Calu3 (cell line): ENCODE measurements around the gene DBI. TPM values are rescaled to one million over a fixed set of nuclear protein-coding genes. Genes with fewer than 3 reads are reported as not detected.

Source experiments
- BruUV-seq: library from RNA; stranded (reverse); fragments of 400-500 nt; replicated peaks from 2 replicates; lab custom pipeline; 2021; lab: Mats Ljungman, UMichigan
- CTCF ChIA-PET: fragments of 300-600 bp; sonication (Branson Sonifier 250); formaldehyde crosslinking; loops from one replicate; lab custom pipeline; 2022; ENCODE audit warnings: antibody characterized with exemption; lab: Charles Lee
- DNase-seq: peaks from one replicate; pipeline ENCODE4 v3.0.0; 2022
- H3K27ac Mint-ChIP-seq: one replicate; pipeline ENCODE4 v1.8.0; 2022; ENCODE audit warnings: mixed read lengths; ENCODE audit not compliant: unreplicated experiment
- H3K27me3 Mint-ChIP-seq: one replicate; pipeline ENCODE4 v1.8.0; 2022; ENCODE audit warnings: mixed read lengths; ENCODE audit not compliant: unreplicated experiment
- H3K36me3 Mint-ChIP-seq: one replicate; pipeline ENCODE4 v1.8.0; 2022; ENCODE audit warnings: mild to moderate bottlenecking, moderate library complexity, mixed read lengths; ENCODE audit not compliant: insufficient read depth, unreplicated experiment
- H3K4me1 Mint-ChIP-seq: one replicate; pipeline ENCODE4 v1.8.0; 2022; ENCODE audit warnings: mild to moderate bottlenecking, low read depth, mixed read lengths; ENCODE audit not compliant: unreplicated experiment
- H3K4me3 Mint-ChIP-seq: one replicate; pipeline ENCODE4 v1.8.0; 2022; ENCODE audit warnings: mild to moderate bottlenecking, low read depth, moderate library complexity, mixed read lengths; ENCODE audit not compliant: unreplicated experiment
- H3K9me3 Mint-ChIP-seq: one replicate; pipeline ENCODE4 v1.8.0; 2022; ENCODE audit warnings: low read depth, mixed read lengths; ENCODE audit not compliant: unreplicated experiment
- intact Hi-C: fragments of 100-400 bp; cut with micrococcal nuclease; formaldehyde crosslinking; loops from one replicate; pipeline ENCODE4 v1.10.0; 2022; ENCODE audit not compliant: unreplicated experiment
- total RNA-seq: library from RNA; stranded (reverse); gene quantifications from 2 replicates; pipeline ENCODE4 v1.2.3, GENCODE V29; 2022
- TF ChIP-seq, protein P1 (sequence below): fragments of 200-600 bp; IDR thresholded peaks from one replicate; pipeline ENCODE4 v1.8.0; 2022; ENCODE audit warnings: antibody characterized with exemption; ENCODE audit not compliant: unreplicated experiment

Gene DBI
- total RNA-seq, 1 experiment from 2014 or later, result 222 TPM

DNA sequence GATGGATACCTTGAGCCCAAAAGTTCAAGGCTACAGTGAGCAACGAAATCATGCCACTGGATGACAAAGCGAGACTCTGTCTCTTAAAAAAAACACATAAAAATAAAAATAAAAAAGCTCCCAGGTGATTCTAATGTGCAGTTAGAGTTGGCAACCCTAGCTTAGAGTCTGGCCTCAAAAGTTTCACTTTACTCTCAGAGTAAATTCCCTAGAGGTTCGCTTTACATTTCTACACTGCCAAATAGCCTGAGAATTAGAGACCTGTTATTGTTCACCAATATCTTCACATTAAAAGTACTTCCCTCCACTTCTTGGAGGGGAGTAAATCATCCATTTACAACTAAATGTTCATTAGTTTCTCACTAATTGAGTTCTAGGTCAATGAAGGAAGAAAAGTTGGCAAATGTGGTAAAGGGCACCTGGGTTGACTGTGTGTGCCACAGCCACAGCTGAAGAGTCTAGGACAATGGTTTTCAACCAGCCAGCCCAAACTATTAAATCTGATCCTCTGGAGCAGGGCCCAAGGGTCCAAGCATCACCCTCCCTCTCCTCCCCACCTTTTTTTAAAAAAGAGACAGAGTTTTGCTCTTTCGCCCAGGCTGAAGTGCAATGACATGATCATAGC is 49.6 kb downstream of the DBI start:
- intact Hi-C loops, result no loop called here
- no TSS peak for BruUV-seq
- no peak for DNase-seq
- no peaks in the 10 kb centered on the region for H3K9me3 Mint-ChIP-seq
- CTCF ChIA-PET, result no interaction called here
- no peak overlapping the region for H3K27ac Mint-ChIP-seq
- no peak overlapping the region for H3K4me3 Mint-ChIP-seq
- TF ChIP-seq, protein P1, sequence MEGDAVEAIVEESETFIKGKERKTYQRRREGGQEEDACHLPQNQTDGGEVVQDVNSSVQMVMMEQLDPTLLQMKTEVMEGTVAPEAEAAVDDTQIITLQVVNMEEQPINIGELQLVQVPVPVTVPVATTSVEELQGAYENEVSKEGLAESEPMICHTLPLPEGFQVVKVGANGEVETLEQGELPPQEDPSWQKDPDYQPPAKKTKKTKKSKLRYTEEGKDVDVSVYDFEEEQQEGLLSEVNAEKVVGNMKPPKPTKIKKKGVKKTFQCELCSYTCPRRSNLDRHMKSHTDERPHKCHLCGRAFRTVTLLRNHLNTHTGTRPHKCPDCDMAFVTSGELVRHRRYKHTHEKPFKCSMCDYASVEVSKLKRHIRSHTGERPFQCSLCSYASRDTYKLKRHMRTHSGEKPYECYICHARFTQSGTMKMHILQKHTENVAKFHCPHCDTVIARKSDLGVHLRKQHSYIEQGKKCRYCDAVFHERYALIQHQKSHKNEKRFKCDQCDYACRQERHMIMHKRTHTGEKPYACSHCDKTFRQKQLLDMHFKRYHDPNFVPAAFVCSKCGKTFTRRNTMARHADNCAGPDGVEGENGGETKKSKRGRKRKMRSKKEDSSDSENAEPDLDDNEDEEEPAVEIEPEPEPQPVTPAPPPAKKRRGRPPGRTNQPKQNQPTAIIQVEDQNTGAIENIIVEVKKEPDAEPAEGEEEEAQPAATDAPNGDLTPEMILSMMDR, result no peak
- no peaks in the 10 kb centered on the region for H3K36me3 Mint-ChIP-seq
- no peaks in the 10 kb centered on the region for H3K4me1 Mint-ChIP-seq
- H3K27me3 Mint-ChIP-seq, result peaks cover 7% of the 10 kb centered on the region

DNA sequence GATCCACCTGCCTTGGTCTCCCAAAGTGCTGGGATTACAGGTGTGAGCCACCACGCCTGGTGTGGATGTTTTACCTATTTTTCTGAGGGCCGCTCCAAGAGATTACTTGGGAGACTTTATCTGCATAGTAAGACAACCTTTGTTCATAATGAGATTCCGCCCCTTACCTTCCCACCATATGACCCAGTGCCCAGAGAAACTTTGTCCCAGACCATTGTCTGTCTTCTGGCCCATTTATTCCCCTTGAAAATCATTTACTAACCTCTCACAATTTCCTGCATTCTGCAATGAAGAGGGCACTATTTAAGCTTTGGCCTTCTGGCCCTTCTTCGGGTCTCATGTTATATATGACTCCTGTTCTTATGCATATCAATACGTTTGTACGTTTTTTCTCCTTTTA is 51.1 kb downstream of the DBI start:
- Mint-ChIP-seq H3K27ac (no peak overlapping the region), H3K36me3 (no peaks in the 10 kb centered on the region), H3K9me3 (peaks cover 6% of the 10 kb centered on the region), H3K4me1 (no peaks in the 10 kb centered on the region), H3K4me3 (no peak overlapping the region), H3K27me3 (peaks cover 7% of the 10 kb centered on the region)
- DNase-seq, result no peak
- CTCF ChIA-PET, result interaction anchor here (0.7 kb wide), 1 partner anchor 138 kb away, joined by 4 read pairs; no protein-coding TSS in a partner anchor
- BruUV-seq, result no TSS peak
- intact Hi-C loops, result no loop called here
- TF ChIP-seq, protein P1, result no peak

DNA sequence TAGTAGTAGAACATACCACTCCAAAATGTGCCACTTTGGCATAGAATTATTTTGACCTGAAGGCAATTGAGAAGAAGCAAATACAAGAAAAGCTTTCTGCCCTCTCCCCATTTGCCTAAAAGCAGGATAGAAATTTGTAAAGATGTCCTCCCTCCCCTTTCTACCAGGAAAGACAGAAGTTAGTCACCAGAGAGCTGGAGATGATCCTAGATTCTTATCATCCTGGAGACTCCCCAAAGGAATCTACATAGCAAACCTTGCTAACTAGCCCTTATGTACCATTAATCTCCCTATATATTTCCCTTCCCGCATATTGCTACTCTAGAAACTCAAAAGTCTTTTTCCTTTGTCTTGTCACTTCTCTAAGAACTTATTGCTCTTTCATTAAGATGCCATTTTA is 52.3 kb downstream of the DBI start:
- intact Hi-C loops, result no loop called here
- no peak for DNase-seq
- no TSS peak for BruUV-seq
- Mint-ChIP-seq H3K9me3 (peaks cover 6% of the 10 kb centered on the region), H3K4me3 (no peak overlapping the region), H3K27me3 (peaks cover 7% of the 10 kb centered on the region), H3K4me1 (no peaks in the 10 kb centered on the region), H3K36me3 (no peaks in the 10 kb centered on the region), H3K27ac (no peak overlapping the region)
- CTCF ChIA-PET, result no interaction called here
- TF ChIP-seq, protein P1, result no peak

DNA sequence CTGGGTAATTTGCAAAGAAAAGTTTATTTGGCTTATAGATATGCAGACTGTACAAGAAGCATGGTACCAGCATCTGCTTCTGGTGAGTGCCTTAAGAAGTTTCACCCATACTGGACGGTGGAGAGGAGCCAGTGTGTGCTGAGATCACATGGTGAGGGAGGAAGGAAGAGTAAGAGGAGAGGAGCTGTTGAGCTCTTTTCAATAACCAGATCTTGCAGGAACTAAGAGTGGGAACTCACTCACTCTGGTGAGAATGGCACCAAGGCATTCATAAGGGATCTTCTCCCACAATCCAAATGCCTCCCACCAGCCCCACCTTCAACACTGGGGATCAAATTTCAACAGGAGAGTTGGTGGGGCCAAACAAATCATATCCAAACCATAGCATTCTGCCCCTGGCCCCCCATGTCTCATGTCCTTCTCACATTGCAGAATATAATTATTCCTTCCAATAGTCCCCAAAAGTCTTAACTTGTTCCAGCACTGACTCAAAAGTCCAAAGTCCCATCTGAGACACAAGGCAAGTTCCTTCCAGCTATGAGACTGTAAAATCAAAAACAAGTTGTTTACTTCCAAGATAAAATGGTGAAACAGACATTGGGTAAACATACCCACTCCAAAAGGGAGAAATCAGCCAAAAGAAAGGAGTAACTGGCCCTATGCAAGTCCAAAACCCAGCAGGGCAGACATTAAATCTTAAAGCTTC is 53.2 kb downstream of the DBI start:
- no peak overlapping the region for H3K4me3 Mint-ChIP-seq
- no peaks in the 10 kb centered on the region for H3K36me3 Mint-ChIP-seq
- no peak for DNase-seq
- H3K27me3 Mint-ChIP-seq, result peaks cover 7% of the 10 kb centered on the region
- CTCF ChIA-PET, result interaction anchor here (0.7 to 1.2 kb wide), 2 partner anchors 12 to 46 kb away, joined by 3 to 7 read pairs; partner anchors contain the start of gene TMEM37
- no peak overlapping the region for H3K27ac Mint-ChIP-seq
- peaks cover 6% of the 10 kb centered on the region for H3K9me3 Mint-ChIP-seq
- TF ChIP-seq, protein P1, result no peak
- BruUV-seq, result no TSS peak
- intact Hi-C loops, result no loop called here
- H3K4me1 Mint-ChIP-seq, result no peaks in the 10 kb centered on the region
